Measurements from ENCODE around the gene PAPPA2. TPM values are rescaled to one million over a fixed set of nuclear protein-coding genes. Genes with fewer than 3 reads are reported as not detected.

The PAPPA2 gene
- total and polyA plus RNA-seq, 10 of the 15 experiments (the other 5 are each of a cell fraction or from before 2014, with no cell fraction given): under 0.01 to 0.06 (median 0.03) TPM; not detected in 7

GRCh38 chr1:176800978-176801513 is 338.1 kb downstream of the PAPPA2 start (continued):
- no peak for TF ChIP-seq ZNF207 (IDR thresholded peaks at IDR 0.05; ENCODE audit: borderline replicate concordance)
- TF ChIP-seq RCOR1 (conservative IDR thresholded peaks at IDR 0.05; ENCODE audit: low read depth, low read length): no peak
- TF ChIP-seq ZBTB11 (CRISPR knock-in tag; IDR thresholded peaks at IDR 0.05): no peak
- no peak for TF ChIP-seq EED (IDR thresholded peaks at IDR 0.05; ENCODE audit: low read depth)

- FAIRE-seq: no peak
- WGBS (ENCODE audit: insufficient coverage, insufficient replicate concordance, low lambda C conversion rate, missing lambda C conversion rate): 8% methylated on average over 5 of the region's 5 CpGs
- no peaks in the 10 kb centered on the region for H3K9me3 ChIP-seq (replicated peaks; ENCODE audit: control insufficient read depth, insufficient read depth, low read length)
Measured at GRCh38 chr1:176801514-176802020, 338.6 kb downstream of the PAPPA2 start.

More at GRCh38 chr1:176801514-176802020, 338.6 kb downstream of the PAPPA2 start:
- Histone ChIP-seq H2AFZ (ENCODE audit: control insufficient read depth, low read depth, low read length) (no peak overlapping the region), H3K4me2 (ENCODE audit: control insufficient read depth, insufficient read depth) (no peak overlapping the region), H3K4me3 (no peak overlapping the region), H3K36me3 (ENCODE audit: control insufficient read depth in 2 of 2, insufficient read depth in 2 of 2, low read length in 1 of 2) (no peaks in the 10 kb centered on the region), H3K9ac (ENCODE audit: control insufficient read depth, insufficient read depth, low read length) (no peak overlapping the region), H3K27me3 (replicated peaks in 1 of 2; ENCODE audit: control insufficient read depth in 2 of 2, insufficient read depth in 2 of 2, low read length in 1 of 2) (no peaks in the 10 kb centered on the region), H4K20me1 (ENCODE audit: control insufficient read depth, insufficient read depth) (no peaks in the 10 kb centered on the region), H3K4me1 (ENCODE audit: control insufficient read depth, insufficient read depth, low read length) (no peaks in the 10 kb centered on the region), H3K27ac (ENCODE audit: control insufficient read depth, insufficient read depth) (no peak overlapping the region), H3K79me2 (ENCODE audit: control insufficient read depth, insufficient read depth, low read length) (no peaks in the 10 kb centered on the region)
- ChIA-PET SMC1A (ENCODE audit: uncharacterized antibody, unreplicated experiment) (no interaction called here), POLR2A (no interaction called here), RAD21 (ENCODE audit: unreplicated experiment) (no interaction called here), CTCF (no interaction called here)
- ATAC-seq (no peak), DNase-seq (ENCODE audit: low read depth, low spot score) (no peak)
- TF ChIP-seq NR2C1 (IDR thresholded peaks at IDR 0.05): no peak
- no peak for TF ChIP-seq ZBTB33 (IDR thresholded peaks at IDR 0.05)
- TF ChIP-seq NRF1 (conservative IDR thresholded peaks at IDR 0.05; ENCODE audit: low read depth, low read length): no peak
- no peak for TF ChIP-seq IRF4 (IDR thresholded peaks at IDR 0.05; ENCODE audit: low read depth, low read length)
- TF ChIP-seq SREBF2 (IDR thresholded peaks at IDR 0.05; ENCODE audit: low read length): no peak
- TF ChIP-seq CREM (IDR thresholded peaks at IDR 0.05; ENCODE audit: low read depth): no peak
- in situ Hi-C loops (cut with MboI): no loop called here
- intact Hi-C loops (cut with micrococcal nuclease; ENCODE audit: unreplicated experiment): no loop called here
- BruUV-seq (replicated peaks): no TSS peak
